ENCODE data around the gene TXLNA.
A peak's percentile ranks its signal among the peaks of the same experiment; 100 is the strongest.
"Not testable (repeated sequence)": the region's sequence is repeated elsewhere in the genome, so short reads cannot be mapped to it uniquely, and the experiment has no call there.

The TXLNA gene

DNA sequence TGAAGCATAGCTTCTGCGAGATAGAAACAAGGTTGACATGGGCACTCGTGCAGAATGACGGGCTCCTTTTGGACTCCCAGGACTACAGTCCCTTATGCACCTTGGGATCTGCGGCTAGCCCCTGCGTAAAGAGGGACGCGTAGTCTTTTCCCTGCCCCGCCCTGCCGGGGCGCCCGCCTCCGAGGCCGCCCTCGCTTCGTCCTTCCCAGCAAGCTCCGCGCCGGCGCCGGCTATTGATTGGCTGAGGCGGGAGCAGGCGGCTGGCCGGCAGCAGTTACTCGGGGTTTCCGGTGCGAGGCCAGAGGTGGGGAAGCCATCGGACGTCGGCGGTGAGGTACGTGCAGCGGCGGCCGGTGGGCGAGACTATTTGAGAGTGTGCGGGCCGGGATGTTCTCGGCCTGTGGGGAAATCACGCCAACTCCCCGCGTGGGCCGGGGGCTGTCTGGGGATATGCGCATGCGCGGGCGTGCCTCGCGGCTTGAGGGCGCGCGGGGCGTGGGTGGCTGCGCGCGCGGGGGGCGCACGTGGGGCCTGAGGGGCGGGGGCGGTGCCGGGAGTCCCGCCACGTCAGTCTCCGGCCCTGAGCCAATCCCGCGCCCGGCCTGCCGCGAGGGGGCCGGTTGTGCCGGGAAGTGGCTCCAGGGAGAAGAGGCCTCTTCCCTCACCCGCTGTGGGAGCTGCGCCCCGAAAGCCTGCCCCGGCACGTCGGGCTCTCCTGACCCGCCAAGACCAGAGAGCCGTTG is at the start of gene TXLNA:
Gene TXLNA (plus strand): TSS at position 233 of the 743 bp plus-strand sequence. CDS start 671 bp downstream, outside the sequence.
- peak; percentile 96 for DNase-seq

DNA sequence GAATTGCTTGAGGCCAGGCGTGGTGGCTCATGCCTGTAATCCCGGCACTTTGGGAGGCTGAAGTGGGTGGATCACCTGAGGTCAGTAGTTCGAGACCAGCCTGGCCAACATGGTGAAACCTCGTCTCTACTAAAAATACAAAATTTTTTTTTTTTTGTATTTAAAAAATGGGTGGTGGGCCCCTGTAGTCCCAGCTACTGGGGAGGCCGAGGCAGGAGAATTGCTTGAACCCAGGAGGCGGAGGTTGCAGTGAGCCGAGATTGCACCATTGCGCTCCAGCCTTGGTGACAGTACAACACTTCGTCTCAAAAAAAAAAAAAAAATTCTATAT is 45.6 kb upstream of the TXLNA start:
- not testable (repeated sequence) for DNase-seq

DNA sequence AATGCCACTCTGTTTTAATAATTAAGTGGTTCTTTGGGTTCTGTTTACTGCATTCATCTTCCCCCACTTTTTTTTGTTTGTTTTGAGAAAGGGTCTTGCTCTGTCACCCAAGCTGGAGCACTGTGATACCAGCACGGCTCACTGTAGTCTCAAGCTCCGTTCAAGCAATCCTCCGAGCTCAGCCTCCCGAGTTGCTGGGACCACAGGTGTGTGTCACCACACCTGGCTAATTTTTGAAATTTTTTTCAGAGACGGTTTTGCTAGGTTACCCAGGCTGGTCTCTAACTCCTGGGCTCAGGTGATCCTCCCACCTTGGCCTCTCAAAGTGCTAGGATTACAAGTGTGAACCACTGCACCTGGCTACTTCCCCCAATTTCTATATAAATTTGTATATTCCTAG is 42.4 kb upstream of the TXLNA start:
- DNase-seq = no peak

DNA sequence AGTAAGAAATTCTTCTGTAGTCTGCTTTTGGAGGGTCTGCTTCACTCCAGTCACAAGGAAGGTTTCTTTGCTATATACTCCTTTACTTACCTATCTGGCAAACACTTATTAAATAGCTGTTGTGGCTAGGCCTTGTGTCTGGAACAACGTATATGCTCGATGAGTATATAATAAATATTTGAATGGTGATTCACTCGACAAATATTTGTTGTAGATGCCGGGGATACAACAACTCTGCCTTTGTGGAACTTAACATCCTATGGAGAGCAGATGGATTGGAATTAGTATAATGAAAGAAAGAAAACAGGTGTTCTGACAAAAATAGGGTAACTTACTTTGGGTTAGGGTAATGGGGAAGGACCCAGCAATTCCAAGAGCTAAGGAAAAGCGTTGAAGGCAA is 40.5 kb upstream of the TXLNA start:
- no peak for DNase-seq

DNA sequence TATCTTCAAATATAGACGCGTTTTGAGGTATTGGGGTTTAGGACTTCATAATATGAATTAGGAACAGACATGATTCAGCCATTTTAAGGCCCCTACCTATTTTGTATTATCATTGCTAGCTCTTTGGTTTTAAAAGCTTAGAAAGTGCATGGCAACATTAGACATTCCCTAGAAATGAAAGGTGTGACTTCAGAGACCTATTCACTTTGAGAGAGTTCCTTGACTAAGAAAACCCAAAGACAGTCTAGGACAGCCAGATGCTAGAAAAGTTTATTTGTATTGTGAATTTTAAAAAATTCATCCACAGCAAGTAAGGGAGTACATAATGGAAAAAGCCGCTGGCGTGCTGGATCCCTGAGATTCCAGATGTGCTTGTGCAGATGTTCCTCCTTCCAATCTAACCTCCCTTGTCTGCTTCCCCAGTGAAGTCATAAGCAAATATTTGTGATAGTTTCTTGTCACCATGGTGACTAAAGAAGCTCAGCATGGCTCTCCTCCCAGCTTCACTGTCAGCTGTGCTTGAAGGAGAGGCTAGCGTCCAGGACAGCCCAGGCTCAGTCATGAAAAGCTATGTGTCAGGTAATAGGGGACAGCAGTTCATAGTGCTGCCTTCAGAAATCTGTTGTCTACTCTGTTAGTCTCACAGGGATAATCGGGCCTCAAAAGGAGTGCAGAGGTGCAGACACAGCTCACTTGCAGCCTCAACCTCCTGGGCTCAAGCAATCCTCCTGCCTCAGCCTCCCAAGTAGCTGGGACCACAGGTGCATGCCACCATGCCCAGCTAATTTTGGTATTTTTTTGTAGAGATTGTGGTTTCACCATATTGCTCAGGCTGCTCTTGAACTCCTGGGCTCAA is 36.8 kb upstream of the TXLNA start:
- DNase-seq = peak; percentile 13

DNA sequence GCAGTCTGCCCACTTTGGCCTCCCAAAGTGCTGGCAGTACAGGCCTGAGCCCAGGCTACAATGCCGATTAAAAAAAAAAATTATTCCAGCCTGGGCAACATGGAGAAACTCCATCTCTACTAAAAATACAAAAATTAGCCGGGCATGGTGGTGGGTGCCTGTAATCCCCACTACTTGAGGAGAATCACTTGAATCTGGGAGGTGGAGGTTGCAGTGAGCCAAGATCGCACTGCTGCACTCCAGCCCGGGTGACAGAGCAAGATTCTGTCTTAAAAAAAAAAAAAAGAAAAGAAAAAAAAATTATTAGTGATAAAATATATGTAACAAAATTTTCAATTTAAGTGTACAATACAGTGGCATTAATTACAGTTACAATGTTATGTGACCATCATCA is 36.2 kb upstream of the TXLNA start:
- DNase-seq = not testable (repeated sequence)

DNA sequence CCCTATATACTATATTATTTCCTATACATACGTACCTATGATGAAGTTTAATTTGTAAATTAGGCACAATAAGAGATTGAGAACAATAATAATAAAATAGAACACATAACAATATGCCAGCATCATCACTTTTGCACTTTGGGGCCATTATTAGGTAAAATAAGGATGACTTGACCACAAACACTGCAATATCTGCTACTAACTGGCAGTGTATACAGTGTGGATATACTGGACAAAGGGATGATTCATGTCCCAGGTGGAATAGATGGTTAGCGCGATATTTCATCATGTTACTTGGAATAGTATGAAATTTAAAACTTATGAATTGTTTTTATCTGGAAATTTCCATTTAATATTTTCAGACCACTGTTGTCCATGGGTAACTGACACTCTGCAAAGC is 35.4 kb upstream of the TXLNA start:
- no peak for DNase-seq

DNA sequence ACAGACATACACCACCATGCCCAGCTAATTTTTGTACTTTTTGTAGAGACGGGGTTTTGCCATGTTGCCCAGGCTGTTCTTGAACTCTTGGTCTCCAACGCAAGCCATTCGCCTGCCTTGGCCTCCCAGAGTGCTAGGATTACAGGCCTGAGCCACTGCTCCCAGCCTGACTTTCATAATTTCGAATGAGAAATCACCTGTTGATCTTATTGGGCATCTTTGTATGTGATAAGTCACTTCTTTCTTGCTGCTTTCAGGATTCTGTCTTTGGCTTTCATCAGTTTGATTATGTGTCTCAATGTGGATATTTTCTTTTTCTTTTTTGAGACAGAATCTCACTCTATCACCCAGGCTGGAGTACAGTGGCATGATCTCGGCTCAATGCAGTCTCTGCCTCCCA is 31.7 kb upstream of the TXLNA start:
- DNase-seq = not testable (repeated sequence)

DNA sequence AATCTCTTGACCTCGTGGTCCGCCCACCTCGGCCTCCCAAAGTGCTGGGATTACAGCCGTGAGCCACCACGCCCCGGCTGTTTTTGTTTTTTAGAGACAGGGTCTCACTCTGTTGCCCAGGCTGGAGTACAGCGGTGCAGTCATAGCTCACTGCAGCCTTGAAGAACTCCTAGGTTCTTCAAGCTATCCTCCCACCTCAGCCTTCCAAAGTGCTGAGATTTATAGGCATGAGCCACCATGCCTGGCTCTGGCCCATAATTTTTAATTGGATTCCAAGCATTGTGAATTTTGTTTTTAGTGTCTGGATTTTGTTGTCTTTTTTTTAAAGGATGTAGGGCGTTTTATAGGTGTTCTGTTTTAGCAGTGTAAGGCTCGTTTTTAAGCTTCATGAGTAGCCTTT is 28.6 kb upstream of the TXLNA start:
- no peak for DNase-seq

DNA sequence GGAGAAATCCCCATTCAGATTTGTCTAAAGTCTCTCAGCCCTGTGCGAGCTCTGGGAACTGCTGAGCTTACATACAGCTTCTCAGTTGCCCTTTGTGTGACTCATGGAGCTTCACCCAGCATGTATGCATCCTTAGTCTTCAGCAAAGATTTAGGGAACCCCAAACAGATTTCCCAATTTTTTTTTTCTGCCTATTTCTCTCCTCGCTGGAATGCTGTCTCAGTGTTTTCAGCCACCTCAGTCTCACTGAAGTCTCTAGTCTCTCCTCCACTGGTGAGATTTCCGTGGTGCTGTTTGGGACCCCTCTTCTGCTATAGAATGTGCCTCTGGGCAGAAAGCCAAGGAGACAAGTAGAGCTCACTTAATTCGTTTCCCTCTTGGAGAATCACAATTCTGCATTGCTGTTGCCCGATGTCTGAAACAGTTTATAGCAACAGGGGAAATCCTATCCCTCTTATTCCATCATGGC is 28.1 kb upstream of the TXLNA start:
- no peak for DNase-seq

DNA sequence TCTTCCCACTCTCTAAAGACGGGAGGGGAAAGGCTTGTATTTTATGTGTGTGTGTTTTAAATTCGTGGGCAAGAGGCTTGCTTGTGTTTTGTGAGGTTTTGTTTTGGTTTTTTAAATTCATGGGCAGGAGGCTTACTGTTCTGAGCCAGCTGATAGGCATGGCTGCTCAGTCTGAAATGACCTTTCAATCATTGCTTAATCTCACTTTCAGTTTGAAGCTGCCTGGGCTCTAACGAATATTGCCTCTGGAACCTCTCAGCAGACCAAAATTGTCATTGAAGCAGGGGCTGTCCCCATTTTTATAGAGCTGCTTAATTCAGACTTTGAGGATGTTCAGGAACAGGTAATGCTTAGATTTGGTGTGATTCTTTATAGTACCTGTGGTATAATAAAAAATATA is 20.3 kb upstream of the TXLNA start:
- DNase-seq = no peak

DNA sequence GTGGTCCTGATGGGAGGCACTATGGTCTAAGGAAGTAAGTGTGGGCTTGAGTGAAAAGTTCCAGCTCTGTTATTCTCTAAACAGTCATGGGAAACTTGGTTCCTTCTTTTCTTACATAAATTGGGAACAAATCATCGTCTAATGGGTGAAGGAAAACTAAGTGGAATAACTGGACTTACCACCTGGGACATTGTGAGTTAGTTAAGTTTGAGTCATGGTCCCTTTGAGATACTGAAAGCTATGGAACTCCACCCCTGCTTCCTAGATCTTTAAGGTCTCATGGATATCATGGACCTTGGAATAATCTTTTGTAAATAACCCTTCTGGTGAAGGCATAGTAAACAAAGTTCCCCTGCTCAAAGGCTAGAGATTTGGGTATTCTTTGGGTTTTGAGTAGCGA is 16.1 kb upstream of the TXLNA start:
- no peak for DNase-seq

DNA sequence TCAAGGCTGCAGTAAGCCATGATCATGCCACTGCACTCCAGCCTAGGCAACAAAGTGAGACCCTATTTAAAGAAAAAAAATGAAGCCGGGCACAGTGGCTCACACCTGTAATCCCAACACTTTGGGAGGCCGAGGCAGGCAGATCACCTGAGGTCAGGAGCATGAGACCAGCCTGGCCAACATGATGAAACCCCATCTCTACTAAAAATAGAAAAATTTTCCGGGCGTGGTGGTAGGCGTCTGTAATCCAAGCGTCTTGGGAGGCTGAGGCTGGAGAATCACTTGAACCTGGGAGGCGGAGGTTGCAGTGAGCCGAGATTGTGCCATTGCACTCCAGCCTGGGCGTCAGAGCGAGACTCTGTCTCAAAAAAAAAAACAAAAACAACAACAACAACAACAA is 13.8 kb upstream of the TXLNA start:
- not testable (repeated sequence) for DNase-seq

DNA sequence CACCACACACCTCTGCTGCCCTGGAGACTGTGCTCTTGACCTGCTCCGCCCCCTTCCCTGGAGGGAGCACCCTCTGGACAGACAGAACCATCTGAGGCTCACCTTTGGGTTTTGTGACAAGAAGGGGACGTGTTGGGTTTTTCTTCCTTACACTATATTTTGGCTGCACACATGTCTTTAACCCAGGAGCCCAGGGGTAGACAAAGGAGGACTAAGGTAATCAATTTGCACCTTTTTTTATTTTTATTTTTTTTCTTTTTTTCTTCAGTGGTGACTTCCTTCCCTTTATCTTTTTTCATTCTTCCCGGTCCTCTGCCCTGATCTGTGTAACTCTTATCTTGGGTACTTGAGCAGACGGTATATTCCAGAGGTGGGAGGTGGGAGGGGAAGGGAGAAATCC is 8.5 kb upstream of the TXLNA start:
- DNase-seq = no peak

DNA sequence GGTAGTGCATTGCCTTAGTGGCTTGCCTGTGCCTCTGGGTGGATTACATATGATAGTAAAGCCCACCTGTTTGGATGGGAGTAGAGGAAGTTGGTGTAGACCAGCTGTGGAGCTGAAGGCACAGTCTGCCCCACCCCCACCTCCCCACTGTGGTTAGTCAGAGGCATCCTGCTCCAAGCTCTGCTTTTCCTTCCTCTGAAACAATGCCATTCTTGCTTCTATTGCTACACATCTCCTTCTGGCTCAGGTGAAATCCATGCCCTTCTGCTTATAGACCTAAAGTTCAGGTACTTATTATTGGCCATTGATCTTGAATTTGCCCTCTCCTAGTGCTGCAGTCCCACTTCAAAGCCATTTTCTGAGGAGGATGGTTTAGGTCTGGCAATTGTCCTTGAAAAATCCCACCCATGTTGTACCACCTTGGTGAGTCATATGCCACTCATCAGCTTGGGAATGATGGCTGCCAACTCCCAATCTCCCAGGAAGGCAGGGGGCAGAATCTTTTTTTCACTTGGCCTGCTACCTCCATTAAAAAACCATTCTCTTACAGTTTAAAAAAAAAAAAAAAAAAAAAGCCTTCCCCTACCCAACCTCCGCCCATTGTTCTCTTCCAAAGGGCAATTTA is 6.7 kb upstream of the TXLNA start:
- no peak for DNase-seq

DNA sequence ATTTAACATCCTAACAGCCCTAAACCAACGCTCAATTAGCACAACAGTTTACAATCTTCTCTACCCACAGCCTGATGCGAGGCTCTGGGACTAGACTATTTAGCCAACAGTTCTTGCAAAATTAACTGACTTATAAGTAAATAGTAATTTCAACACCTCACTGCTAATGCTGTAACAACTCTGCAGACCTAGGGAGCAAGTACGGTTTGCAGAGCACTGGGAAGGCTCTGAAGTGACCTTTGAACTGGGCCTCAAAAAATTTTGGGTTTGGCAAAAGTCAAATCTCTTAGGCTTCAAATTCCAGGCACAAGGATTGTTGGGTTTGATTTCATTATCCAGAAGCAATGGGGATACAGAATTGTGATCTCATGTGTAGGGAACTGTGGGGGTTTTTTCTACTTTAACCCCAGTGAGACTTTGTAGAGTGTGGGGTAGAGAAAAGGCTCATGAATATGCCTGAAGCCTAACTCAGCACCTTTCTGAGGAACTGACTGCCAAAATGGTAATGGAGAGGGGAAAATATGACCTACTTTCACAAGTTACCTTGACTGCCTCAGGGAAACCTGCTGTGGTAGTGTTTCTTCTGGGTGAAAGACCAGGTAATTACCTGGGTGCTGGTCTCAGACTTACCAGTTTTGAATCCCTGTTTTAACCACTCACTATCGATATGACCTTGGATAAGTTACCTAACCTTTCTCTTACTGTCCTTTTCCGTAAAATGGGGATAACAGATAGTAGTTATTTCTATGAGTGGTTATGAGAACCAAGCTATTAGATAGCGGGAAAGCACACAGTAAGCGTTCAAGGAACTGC is 889 bp upstream of the TXLNA start:
- no peak for DNase-seq

DNA sequence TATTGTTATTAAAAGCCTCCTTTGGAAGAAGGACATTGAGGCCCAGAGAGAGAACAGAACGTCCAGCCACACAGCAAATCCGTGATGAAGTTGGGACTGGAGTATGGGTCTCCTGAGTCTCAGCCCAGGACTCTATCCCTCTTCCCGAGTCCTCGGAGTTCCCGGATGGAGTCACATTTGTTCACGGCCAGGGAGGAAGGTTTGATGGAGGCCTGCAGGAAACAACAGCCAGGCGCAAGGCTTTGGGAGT is 357 bp upstream of the TXLNA start:
- DNase-seq = no peak

DNA sequence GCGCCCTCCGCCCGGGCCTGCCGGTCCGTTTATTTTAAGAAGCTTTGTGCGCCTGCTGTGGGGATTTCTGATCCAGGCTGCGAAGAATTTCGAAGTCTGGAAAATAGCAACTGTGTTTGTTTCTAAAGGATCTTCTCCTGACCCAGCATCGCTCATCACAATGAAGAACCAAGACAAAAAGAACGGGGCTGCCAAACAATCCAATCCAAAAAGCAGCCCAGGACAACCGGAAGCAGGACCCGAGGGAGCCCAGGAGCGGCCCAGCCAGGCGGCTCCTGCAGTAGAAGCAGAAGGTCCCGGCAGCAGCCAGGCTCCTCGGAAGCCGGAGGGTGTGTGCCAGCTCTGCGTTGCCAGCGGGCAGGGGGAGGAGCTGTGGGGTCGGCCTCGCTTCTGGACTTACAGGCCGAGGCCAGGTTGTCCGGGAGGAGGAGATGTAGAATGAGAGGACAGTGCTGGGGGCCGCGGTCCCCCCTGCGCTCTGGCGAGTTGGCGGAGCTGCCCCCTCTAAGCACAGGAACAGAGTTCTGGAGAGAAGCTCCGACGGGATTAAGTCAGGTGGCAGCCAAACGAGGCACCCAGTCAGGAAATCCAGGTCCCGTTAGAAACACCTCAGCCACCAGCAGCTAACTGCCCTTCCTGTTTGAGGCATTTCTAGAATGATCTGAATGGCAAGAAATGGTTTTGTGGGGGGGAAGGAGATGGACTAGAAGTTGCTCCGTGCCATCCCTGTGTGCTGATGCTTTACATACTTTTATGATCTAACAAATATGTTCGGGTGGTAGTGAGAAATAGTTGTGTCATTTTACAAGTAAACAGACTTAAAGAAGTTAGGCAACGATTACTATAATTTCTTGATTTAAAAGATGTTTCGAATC is 948 bp downstream of the TXLNA start:
- DNase-seq = peak; percentile 76

DNA sequence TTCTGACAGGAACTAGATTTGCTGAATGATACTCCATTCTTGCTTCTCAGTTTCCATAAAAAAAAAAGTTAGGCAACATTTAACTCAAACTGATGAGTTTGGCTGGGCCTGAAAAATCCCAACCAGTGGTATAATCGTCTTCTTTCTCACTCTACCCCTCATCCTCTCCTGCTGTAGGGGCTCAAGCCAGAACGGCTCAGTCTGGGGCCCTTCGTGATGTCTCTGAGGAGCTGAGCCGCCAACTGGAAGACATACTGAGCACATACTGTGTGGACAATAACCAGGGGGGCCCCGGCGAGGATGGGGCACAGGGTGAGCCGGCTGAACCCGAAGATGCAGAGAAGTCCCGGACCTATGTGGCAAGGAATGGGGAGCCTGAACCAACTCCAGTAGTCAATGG is 1.6 kb downstream of the TXLNA start:
- DNase-seq = no peak

DNA sequence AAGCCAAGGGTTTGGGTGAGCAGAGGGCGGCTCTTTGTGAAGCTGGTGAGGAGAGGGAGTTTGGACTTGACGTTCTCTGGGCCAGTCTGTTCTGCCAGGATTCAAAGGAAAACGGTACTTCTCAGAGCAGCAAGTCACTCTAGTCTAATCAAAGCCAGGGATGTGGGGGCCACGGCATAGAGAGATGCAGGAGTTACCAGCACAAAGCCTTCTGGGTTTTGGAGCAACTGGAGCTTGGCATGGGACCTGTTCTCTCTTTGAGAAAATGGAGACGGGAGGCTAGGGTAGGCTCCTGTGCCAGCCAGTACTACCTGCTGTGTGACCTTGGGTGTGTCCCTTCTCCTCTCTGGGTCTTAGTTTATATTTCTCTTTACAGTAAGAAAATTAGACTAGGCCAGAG is 2.1 kb downstream of the TXLNA start:
- no peak for DNase-seq

DNA sequence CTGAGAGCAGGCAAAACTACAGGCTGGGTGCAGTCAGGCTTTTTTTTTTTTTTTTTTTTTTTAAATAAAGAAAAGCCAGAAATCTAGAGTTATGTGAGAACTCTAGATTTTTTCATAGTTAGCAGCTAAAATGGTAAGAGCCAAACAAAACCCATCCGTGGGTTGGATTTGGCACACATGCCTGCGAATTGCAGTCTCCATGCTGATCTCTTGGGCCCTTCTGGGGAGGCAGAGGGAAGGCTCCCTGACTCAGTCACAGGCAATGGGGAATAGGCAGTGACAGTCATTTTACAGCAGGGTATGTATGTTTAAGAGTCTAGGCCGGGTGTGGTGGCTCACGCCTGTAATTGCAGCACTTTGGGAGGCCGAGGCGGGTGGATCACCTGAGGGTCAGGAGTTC is 2.6 kb downstream of the TXLNA start:
- no peak for DNase-seq

DNA sequence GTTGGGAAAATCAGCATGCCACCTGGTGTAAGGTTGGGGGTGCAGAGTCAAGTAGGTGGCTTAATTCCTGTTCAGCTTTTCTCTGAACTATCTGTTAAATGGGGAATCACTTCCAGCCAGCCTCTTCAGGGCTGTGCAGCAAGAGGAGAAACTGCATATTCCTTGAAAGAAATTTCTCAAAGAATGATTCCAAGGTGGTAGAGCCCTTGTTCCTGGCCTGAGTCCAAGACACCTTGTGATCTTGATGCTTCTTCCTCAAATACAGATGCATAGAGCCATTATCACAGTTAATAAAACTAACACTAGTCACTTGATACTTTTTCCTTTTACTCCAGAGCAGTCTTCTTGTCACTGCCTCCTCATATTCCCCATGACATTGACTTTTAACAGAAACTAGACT is 5.2 kb downstream of the TXLNA start:
- DNase-seq = no peak

Measured in activated CD4-positive, alpha-beta T cell treated with anti-CD3 and anti-CD28 coated beads, Interleukin-10, Interleukin-2, amounts not matched to agents 100 ng/mL and 50 ng/mL, durations not matched to agents 16 hours and 8 hours (primary cell).